Spleen (tissue), 11 donors: ENCODE results near the gene EVPL. TPM values are rescaled to one million over a fixed set of nuclear protein-coding genes. Genes with fewer than 3 reads are reported as not detected.
"Not testable (repeated sequence)": the region's sequence is repeated elsewhere in the genome, so short reads cannot be mapped to it uniquely, and the experiment has no call there.

Experiments
- DNase-seq: peaks from one replicate; pipeline ENCODE4 v3.0.0-alpha.2; 2020
- H3K27ac ChIP-seq, 8 donors: fragments of 200-600 bp; sonication (generic) in 7 of 8; 1 replicate in 4 of 8; 2 replicates in 4 of 8; pipeline versions ENCODE4 v1.5.0 to v1.8.0; 2016 to 2021; ENCODE audit warnings: inconsistent platforms in 4 of 8, mild to moderate bottlenecking in 4 of 8, moderate library complexity in 1 of 8
- H3K27me3 ChIP-seq, 7 donors: fragments of 200-600 bp; sonication (generic) in 6 of 7; replicated peaks in 1 of 7; 1 replicate in 4 of 7; 2 replicates in 3 of 7; pipeline versions ENCODE4 v1.5.0 to v1.8.0; 2016 to 2021; ENCODE audit warnings: inconsistent platforms in 3 of 7, mild to moderate bottlenecking in 1 of 7
- H3K36me3 ChIP-seq, 6 donors: fragments of 200-600 bp; sonication (generic) in 5 of 6; 1 replicate in 4 of 6; 2 replicates in 2 of 6; pipeline versions ENCODE4 v1.5.0 to v1.8.0; 2016 to 2021; ENCODE audit warnings: inconsistent platforms in 2 of 6
- H3K4me1 ChIP-seq, 6 donors: fragments of 200-600 bp; sonication (generic) in 5 of 6; 1 replicate in 3 of 6; 2 replicates in 3 of 6; pipeline versions ENCODE4 v1.5.0 to v1.8.0; 2016 to 2021; ENCODE audit warnings: inconsistent platforms in 3 of 6
- H3K4me3 ChIP-seq, 8 donors: fragments of 200-600 bp; sonication (generic) in 7 of 8; 1 replicate in 4 of 8; 2 replicates in 4 of 8; pipeline versions ENCODE4 v1.5.0 to v1.8.0; 2016 to 2021; ENCODE audit warnings: inconsistent platforms in 4 of 8, mild to moderate bottlenecking in 4 of 8, moderate library complexity in 2 of 8
- H3K9me3 ChIP-seq, 8 donors: fragments of 200-600 bp; sonication (generic) in 7 of 8; 1 replicate in 4 of 8; 2 replicates in 4 of 8; pipeline versions ENCODE4 v1.5.0 to v1.8.0; 2016 to 2021; ENCODE audit warnings: inconsistent platforms in 4 of 8
- POLR2A ChIP-seq, 3 donors: fragments of 450-650 bp; IDR thresholded peaks; one replicate each; pipeline ENCODE4 v1.5.1; 2017; ENCODE audit warnings: antibody characterized with exemption in 3 of 3, mild to moderate bottlenecking in 1 of 3
- POLR2AphosphoS5 ChIP-seq, 3 donors: sonication (generic); formaldehyde crosslinking; IDR thresholded peaks; one replicate each; pipeline ENCODE4 v1.5.1; 2017; ENCODE audit warnings: antibody characterized with exemption in 3 of 3
- WGBS, 5 donors: extraction: QIAGEN DNeasy Blood & Tissue Kit in 3 of 5; methylation state at CpG; one replicate each; pipeline versions ENCODE4 v1.1.5 to v1.1.7; 2013 to 2018; 5-methylcytosine and 5-hydroxymethylcytosine counted together
- intact Hi-C: fragments of 100-400 bp; cut with DNase I; formaldehyde crosslinking; loops from one replicate; pipeline ENCODE4 v1.15.0; 2023; ENCODE audit warnings: low total_unique reads
- polyA plus RNA-seq, 3 donors: library from polyadenylated mRNA; stranded (reverse); fragments of 200-250 nt; gene quantifications; one replicate each; pipeline ENCODE4 v1.2.1, GENCODE V29; 2013
- total RNA-seq, 7 donors: library from RNA; depleted of rRNA in 3 of 7; stranded (reverse); fragments of >200 nt in 3 of 7; fragmentation: NEBNext Ultra II Directional in 4 of 7; extraction: Animal tissue kit (Norgen Biotek cat#: 25700) in 4 of 7; gene quantifications; one replicate each; pipeline versions ENCODE4 v1.1.0 to v1.2.1, GENCODE V29; 2016 to 2021
- TF ChIP-seq, protein P1 (sequence below), 11 experiments: fragments of 200-600 bp in 7 of 11; fragments of 450-650 bp in 4 of 11; sonication (generic) in 4 of 11; IDR thresholded peaks in 8 of 11; conservative IDR thresholded peaks in 3 of 11; 1 replicate in 7 of 11; 2 replicates in 4 of 11; pipeline versions ENCODE4 v1.4.0 to v1.8.0; 2016 to 2021; ENCODE audit warnings: antibody characterized with exemption in 11 of 11, inconsistent platforms in 4 of 11, mild to moderate bottlenecking in 1 of 11
- donor health status: healthy with polysubstance abuse.
- donor health status: DM: no; HTN: no; CAD: no; lungs with moderate emphysema.
- donor health status: DM: no; HTN: no; CAD: no.
- donor health status: Bipolar disorder and iron deficiency.
- donor health status: healthy.
- donor health status: DM: no; HTN: no; CAD: no.
- donor health status: DM: yes; HTN: yes; CAD: no.

The EVPL gene
- total and polyA plus RNA-seq, 10 donors: 0.04 to 0.56 (median 0.06) TPM; not detected in 3

DNA sequence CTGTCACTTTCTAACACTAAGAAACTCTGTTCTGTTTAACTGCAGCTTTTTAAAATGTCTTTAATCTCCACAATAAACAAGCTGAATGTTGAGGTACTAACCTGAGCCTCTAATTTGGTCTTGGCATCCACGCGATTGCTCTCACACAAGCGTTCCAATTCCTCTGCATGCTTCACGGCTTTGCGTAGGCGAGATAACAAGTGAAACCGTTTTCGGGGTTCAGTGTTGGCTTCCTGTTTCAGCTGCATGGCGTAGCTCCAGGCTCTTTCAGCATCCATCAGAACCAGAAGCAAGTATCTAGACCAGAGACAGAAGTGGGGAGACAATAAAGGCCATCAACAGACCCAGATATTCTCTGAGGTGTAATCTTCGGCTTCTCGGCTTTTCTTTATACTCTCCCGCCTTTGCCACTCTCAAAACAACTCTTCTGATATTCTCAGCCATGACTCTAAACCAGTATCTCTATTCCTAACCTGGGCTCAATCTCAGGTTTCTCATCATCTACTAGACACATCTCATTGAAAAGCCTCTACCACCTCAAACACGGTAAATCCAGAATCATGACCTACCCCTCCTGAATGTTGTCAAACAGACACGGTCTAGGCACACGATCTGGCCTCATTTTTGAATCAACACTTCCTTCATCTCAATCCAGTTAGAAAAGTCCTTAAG lies 36.9 kb upstream of the EVPL start:
- DNase-seq: no peak
- intact Hi-C loops: no loop called here
- TF ChIP-seq, protein P1, sequence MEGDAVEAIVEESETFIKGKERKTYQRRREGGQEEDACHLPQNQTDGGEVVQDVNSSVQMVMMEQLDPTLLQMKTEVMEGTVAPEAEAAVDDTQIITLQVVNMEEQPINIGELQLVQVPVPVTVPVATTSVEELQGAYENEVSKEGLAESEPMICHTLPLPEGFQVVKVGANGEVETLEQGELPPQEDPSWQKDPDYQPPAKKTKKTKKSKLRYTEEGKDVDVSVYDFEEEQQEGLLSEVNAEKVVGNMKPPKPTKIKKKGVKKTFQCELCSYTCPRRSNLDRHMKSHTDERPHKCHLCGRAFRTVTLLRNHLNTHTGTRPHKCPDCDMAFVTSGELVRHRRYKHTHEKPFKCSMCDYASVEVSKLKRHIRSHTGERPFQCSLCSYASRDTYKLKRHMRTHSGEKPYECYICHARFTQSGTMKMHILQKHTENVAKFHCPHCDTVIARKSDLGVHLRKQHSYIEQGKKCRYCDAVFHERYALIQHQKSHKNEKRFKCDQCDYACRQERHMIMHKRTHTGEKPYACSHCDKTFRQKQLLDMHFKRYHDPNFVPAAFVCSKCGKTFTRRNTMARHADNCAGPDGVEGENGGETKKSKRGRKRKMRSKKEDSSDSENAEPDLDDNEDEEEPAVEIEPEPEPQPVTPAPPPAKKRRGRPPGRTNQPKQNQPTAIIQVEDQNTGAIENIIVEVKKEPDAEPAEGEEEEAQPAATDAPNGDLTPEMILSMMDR (IDR thresholded peaks at IDR 0.05 in 8 of 11, conservative IDR thresholded peaks at IDR 0.05 in 3 of 11): no peak
- TF ChIP-seq POLR2A (IDR thresholded peaks at IDR 0.05) (no peak), POLR2AphosphoS5 (IDR thresholded peaks at IDR 0.05) (no peak)
- H3K36me3 ChIP-seq: peaks cover 9 to 97% (median 93%) of the 10 kb centered on the region in 6 donors
- H3K27me3 ChIP-seq: no peaks in the 10 kb centered on the region
- peak overlapping the region in 4 of 8 donors; percentile 1 to 28 (median 21) for H3K27ac ChIP-seq
- peaks cover 0 to 23% (median 1%) of the 10 kb centered on the region in 6 donors for H3K4me1 ChIP-seq
- H3K9me3 ChIP-seq: no peaks in the 10 kb centered on the region
- no peak overlapping the region for H3K4me3 ChIP-seq
- 71 to 84% (median 76%) methylated on average over 15 of the region's 15 CpGs for WGBS, 5 donors

DNA sequence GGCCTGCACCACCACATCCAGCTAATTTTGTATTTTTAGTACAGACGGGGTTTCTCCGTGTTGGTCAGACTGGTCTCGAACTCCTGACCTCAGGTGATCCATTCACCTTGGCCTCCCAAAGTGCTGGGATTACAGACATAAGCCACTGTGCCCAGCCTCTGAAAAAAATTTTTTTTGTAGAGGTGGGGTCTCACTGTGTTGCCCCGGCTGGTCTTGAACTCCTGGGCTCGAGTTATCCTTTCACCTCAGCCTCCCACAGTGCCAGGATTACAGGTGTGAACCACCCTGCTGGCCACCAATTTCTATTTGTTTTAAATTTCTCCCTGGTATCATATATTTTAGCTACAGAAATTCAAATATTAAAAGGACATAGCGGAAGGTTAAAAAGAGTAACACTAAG lies 31.2 kb upstream of the EVPL start:
- H3K27me3 ChIP-seq, H3K9me3 ChIP-seq, DNase-seq, H3K4me3 ChIP-seq, intact Hi-C loops, H3K27ac ChIP-seq: not testable (repeated sequence)
- WGBS, 5 donors: 88 to 97% (median 90%) methylated on average over 6 of the region's 6 CpGs
- Histone ChIP-seq H3K36me3 (peaks cover 14 to 97% (median 95%) of the 10 kb centered on the region in 6 donors), H3K4me1 (peaks cover 0 to 13% (median under 1%) of the 10 kb centered on the region in 6 donors)

DNA sequence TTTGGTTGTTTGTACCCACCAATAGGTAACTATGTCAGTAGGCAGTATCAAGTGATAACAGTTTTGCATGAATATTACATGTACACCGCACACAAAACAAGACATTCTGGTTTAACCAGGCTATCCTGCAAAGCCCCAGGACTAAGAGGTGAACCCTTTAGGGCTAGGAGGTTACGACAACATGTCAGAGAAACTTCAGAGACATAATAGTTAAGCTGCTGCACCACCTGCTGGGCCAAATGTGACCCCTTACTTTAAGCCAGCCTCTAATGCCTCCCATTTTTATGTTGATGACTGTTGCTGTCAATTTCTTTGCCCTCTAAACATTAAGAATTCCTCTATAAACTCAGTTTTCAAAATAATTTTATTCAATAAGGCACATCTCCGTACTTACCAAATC lies 29.8 kb upstream of the EVPL start:
- peaks cover 0 to 8% (median 3%) of the 10 kb centered on the region in 6 donors for H3K4me1 ChIP-seq
- no peak overlapping the region for H3K27ac ChIP-seq
- peaks cover 14 to 100% (median 96%) of the 10 kb centered on the region in 6 donors for H3K36me3 ChIP-seq
- WGBS, 5 donors: 93 to 98% (median 97%) methylated on average over 3 of the region's 3 CpGs
- DNase-seq: no peak
- H3K27me3 ChIP-seq: no peaks in the 10 kb centered on the region
- TF ChIP-seq, protein P1 (IDR thresholded peaks at IDR 0.05 in 8 of 11, conservative IDR thresholded peaks at IDR 0.05 in 3 of 11): no peak
- no peak for TF ChIP-seq POLR2A (IDR thresholded peaks at IDR 0.05)
- no peak for TF ChIP-seq POLR2AphosphoS5 (IDR thresholded peaks at IDR 0.05)
- no peaks in the 10 kb centered on the region for H3K9me3 ChIP-seq
- intact Hi-C loops: no loop called here
- H3K4me3 ChIP-seq: no peak overlapping the region

DNA sequence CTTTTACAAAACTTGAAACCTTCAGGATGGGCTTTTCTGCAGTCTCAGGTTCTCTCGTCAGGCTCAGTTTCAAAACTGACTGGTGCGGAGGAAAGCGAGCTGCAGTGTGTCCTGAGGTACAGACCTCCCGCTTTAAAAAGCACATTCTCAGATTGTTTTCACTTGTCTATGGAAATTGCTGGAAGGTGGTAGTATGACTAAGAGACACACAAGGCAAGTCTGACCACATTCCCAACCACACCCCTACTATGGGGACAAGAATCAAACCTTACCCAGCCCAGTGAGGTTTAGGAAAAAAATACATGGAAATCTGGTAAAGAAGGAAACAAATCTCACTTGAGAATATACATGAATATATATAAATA lies 27.0 kb upstream of the EVPL start:
- no peak for TF ChIP-seq POLR2AphosphoS5 (IDR thresholded peaks at IDR 0.05)
- TF ChIP-seq, protein P1 (IDR thresholded peaks at IDR 0.05 in 8 of 11, conservative IDR thresholded peaks at IDR 0.05 in 3 of 11): no peak
- no peak for TF ChIP-seq POLR2A (IDR thresholded peaks at IDR 0.05)
- 93 to 99% (median 97%) methylated on average over 4 of the region's 4 CpGs for WGBS, 5 donors

More for the DNA sequence above, 27.0 kb upstream of the EVPL start:
- peak overlapping the region in 1 of 8 donors; percentile 11 for H3K27ac ChIP-seq
- peaks cover 7 to 100% (median 94%) of the 10 kb centered on the region in 6 donors for H3K36me3 ChIP-seq
- no peak for DNase-seq
- intact Hi-C loops: no loop called here
- no peak overlapping the region for H3K4me3 ChIP-seq
- no peaks in the 10 kb centered on the region for H3K9me3 ChIP-seq
- no peaks in the 10 kb centered on the region for H3K27me3 ChIP-seq
- H3K4me1 ChIP-seq: peaks cover 0 to 8% (median 3%) of the 10 kb centered on the region in 6 donors
